ENCODE data around the gene SLC2A3.
"Not testable (repeated sequence)": the region's sequence is repeated elsewhere in the genome, so short reads cannot be mapped to it uniquely, and the experiment has no call there.

The SLC2A3 gene

DNA sequence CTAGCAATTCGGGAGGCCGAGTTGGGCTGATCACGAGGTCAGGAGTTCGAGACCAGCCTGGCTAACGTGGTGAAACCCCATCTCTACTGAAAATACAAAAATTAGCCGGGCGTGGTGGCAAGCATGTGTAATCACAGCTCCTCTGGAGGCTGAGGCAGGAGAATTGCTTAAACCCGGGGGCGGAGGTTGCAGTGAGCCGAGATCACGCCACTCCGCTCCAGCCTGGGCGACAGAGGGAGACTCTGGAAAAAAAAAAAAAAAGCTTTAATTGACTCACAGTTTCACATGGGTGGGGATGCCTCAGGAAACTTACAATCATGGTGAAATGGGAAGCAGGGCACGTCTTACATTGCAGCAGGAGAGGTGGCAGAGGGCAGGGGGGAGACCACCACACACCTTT lies 30.6 kb upstream of the SLC2A3 start:
- H3K23ac ChIP-seq (ENCODE audit: low read depth, low read length, poor library complexity): no peak overlapping the region
- WGBS, 2 donors (ENCODE audit: extremely low coverage in 2 of 2, insufficient read length in 2 of 2, insufficient replicate concordance in 1 of 2): no CpG with 5 or more reads among the region's 14 CpGs

DNA sequence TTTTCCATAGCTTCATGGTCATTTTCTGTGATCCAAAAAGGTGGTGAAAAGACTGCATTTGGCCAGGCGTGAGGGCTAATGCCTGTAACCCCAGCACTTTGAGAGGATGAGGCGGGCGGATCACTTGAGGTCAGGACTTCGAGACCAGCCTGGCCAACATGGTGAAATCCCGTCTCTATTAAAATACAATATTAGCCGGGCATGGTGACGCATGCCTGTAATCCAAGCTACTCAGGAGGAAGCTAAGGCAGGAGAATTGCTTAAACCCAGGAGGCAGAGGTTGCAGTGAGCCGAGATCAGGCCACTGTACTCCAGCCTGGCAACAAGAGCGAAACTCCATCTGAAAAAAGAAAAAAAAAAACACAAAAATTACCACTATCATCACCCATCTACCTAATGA lies 28.7 kb upstream of the SLC2A3 start:
- not testable (repeated sequence) for H3K4me3 ChIP-seq (ENCODE audit: low read length in 2 of 2); H4K91ac ChIP-seq (ENCODE audit: low read depth, low read length, poor library complexity); H2BK120ac ChIP-seq (ENCODE audit: low read depth, low read length); H3K9me3 ChIP-seq (replicated peaks in 1 of 2; ENCODE audit: control insufficient read depth in 2 of 2, insufficient read depth in 1 of 2, low read depth in 1 of 2, low read length in 2 of 2); H3K14ac ChIP-seq (ENCODE audit: low read length); H3K27me3 ChIP-seq (ENCODE audit: control insufficient read depth in 3 of 3, insufficient read depth in 3 of 3, low read depth in 1 of 3, low read length in 3 of 3); H2BK5ac ChIP-seq (ENCODE audit: low read length); H3K4ac ChIP-seq (ENCODE audit: low read length); H2AFZ ChIP-seq (ENCODE audit: low read length); H3K18ac ChIP-seq (ENCODE audit: low read length); H2BK12ac ChIP-seq (ENCODE audit: low read length); H4K8ac ChIP-seq (ENCODE audit: low read depth, low read length); H3K9ac ChIP-seq (ENCODE audit: low read depth, low read length, poor library complexity); H2AK5ac ChIP-seq (ENCODE audit: low read depth, low read length); DNase-seq (ENCODE audit: low spot score); H3K23ac ChIP-seq (ENCODE audit: low read depth, low read length, poor library complexity); H3K27ac ChIP-seq (replicated peaks; ENCODE audit: low read length); H3K36me3 ChIP-seq (replicated peaks in 1 of 2; ENCODE audit: control insufficient read depth in 2 of 2, insufficient read depth in 2 of 2, low read length in 2 of 2); H3K4me2 ChIP-seq (ENCODE audit: insufficient read depth, low read length, poor library complexity, severe bottlenecking); H3K79me1 ChIP-seq (ENCODE audit: low read depth, low read length); H3K4me1 ChIP-seq (ENCODE audit: control insufficient read depth in 2 of 2, insufficient read depth in 1 of 2, low read depth in 1 of 2, low read length in 2 of 2); H2BK15ac ChIP-seq (ENCODE audit: low read length)
- WGBS, 2 donors (ENCODE audit: extremely low coverage in 2 of 2, insufficient read length in 2 of 2, insufficient replicate concordance in 1 of 2): no CpG with 5 or more reads among the region's 9 CpGs

More for the DNA sequence above, 30.6 kb upstream of the SLC2A3 start:
- Histone ChIP-seq H3K27ac (replicated peaks; ENCODE audit: low read length) (no peak overlapping the region), H2AFZ (ENCODE audit: low read length) (no peak overlapping the region), H4K8ac (ENCODE audit: low read depth, low read length) (no peak overlapping the region), H3K36me3 (replicated peaks in 1 of 2; ENCODE audit: control insufficient read depth in 2 of 2, insufficient read depth in 2 of 2, low read length in 2 of 2) (no peaks in the 10 kb centered on the region), H2BK120ac (ENCODE audit: low read depth, low read length) (no peak overlapping the region), H3K18ac (ENCODE audit: low read length) (no peak overlapping the region), H3K4me1 (ENCODE audit: control insufficient read depth in 2 of 2, insufficient read depth in 1 of 2, low read depth in 1 of 2, low read length in 2 of 2) (peaks cover 2 to 5% of the 10 kb centered on the region in 2 donors), H3K4me2 (ENCODE audit: insufficient read depth, low read length, poor library complexity, severe bottlenecking) (no peak overlapping the region), H2BK12ac (ENCODE audit: low read length) (no peak overlapping the region), H3K79me1 (ENCODE audit: low read depth, low read length) (peaks cover 1% of the 10 kb centered on the region), H2AK5ac (ENCODE audit: low read depth, low read length) (no peak overlapping the region), H3K4ac (ENCODE audit: low read length) (no peak overlapping the region), H3K4me3 (ENCODE audit: low read length in 2 of 2) (no peak overlapping the region), H3K9me3 (replicated peaks in 1 of 2; ENCODE audit: control insufficient read depth in 2 of 2, insufficient read depth in 1 of 2, low read depth in 1 of 2, low read length in 2 of 2) (no peaks in the 10 kb centered on the region), H4K91ac (ENCODE audit: low read depth, low read length, poor library complexity) (no peak overlapping the region), H2BK15ac (ENCODE audit: low read length) (no peak overlapping the region), H3K27me3 (ENCODE audit: control insufficient read depth in 3 of 3, insufficient read depth in 3 of 3, low read depth in 1 of 3, low read length in 3 of 3) (no peaks in the 10 kb centered on the region), H2BK5ac (ENCODE audit: low read length) (no peak overlapping the region), H3K9ac (ENCODE audit: low read depth, low read length, poor library complexity) (no peak overlapping the region), H3K14ac (ENCODE audit: low read length) (no peak overlapping the region)
- DNase-seq (ENCODE audit: low spot score): no peak

DNA sequence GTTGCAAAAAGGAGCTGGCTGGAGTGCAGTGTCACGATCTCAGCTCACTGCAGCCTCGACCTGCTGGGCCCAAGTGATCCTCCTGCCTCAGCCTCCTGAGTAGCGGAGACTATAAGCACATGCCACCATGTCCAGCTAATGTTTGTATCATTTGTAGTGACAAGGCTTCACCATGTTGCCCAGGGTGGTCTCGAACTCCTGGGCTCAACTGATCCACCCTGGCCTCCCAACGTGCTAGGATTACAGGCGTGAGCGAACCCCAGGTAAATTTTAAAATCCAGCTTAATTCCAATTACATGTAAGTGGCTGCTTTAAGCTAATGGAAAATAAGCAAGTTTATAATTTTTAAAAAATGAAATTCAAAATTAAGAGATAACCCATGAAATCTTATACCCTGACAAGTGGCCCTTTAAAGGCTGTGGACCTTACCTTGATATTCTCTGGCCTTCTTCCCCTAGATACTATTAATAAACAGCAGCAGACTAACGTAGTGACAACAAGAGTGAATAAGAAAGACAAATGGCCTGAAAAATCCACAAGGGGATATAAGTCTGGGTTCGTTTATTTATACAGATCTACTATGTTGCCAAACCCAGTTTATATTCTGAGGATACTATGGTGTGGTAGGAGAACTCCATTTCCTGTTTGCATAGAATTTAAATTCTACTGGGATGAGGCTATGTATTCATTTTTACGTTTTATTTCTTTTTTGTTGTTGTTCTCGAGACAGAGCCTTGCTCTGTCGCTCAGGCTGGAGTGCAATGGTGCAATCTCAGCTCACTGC lies 25.6 kb upstream of the SLC2A3 start:
- peak overlapping the region; percentile 27 for H3K4me2 ChIP-seq (ENCODE audit: insufficient read depth, low read length, poor library complexity, severe bottlenecking)
- H3K14ac ChIP-seq (ENCODE audit: low read length): no peak overlapping the region
- H4K91ac ChIP-seq (ENCODE audit: low read depth, low read length, poor library complexity): no peak overlapping the region
- no peak overlapping the region for H2BK15ac ChIP-seq (ENCODE audit: low read length)
- H3K79me1 ChIP-seq (ENCODE audit: low read depth, low read length): peaks cover 1% of the 10 kb centered on the region
- H2BK5ac ChIP-seq (ENCODE audit: low read length): no peak overlapping the region
- no peak overlapping the region for H3K9ac ChIP-seq (ENCODE audit: low read depth, low read length, poor library complexity)
- no peak overlapping the region for H3K18ac ChIP-seq (ENCODE audit: low read length)
- H3K4ac ChIP-seq (ENCODE audit: low read length): no peak overlapping the region
- no peak overlapping the region for H2BK120ac ChIP-seq (ENCODE audit: low read depth, low read length)
- peak overlapping the region; percentile 19 for H3K27ac ChIP-seq (replicated peaks; ENCODE audit: low read length)
- H3K4me1 ChIP-seq (ENCODE audit: control insufficient read depth in 2 of 2, insufficient read depth in 1 of 2, low read depth in 1 of 2, low read length in 2 of 2): peaks cover 4 to 18% of the 10 kb centered on the region in 2 donors
- no CpG with 5 or more reads among the region's 12 CpGs for WGBS, 2 donors (ENCODE audit: extremely low coverage in 2 of 2, insufficient read length in 2 of 2, insufficient replicate concordance in 1 of 2)
- no peak overlapping the region for H4K8ac ChIP-seq (ENCODE audit: low read depth, low read length)
- no peak overlapping the region for H3K23ac ChIP-seq (ENCODE audit: low read depth, low read length, poor library complexity)
- H3K9me3 ChIP-seq (replicated peaks in 1 of 2; ENCODE audit: control insufficient read depth in 2 of 2, insufficient read depth in 1 of 2, low read depth in 1 of 2, low read length in 2 of 2): no peaks in the 10 kb centered on the region
- H2BK12ac ChIP-seq (ENCODE audit: low read length): no peak overlapping the region
- H3K4me3 ChIP-seq (ENCODE audit: low read length in 2 of 2): peak overlapping the region in 1 of 2 donors; percentile 53
- no peak for DNase-seq (ENCODE audit: low spot score)
- no peaks in the 10 kb centered on the region for H3K36me3 ChIP-seq (replicated peaks in 1 of 2; ENCODE audit: control insufficient read depth in 2 of 2, insufficient read depth in 2 of 2, low read length in 2 of 2)
- no peak overlapping the region for H2AK5ac ChIP-seq (ENCODE audit: low read depth, low read length)
- H2AFZ ChIP-seq (ENCODE audit: low read length): no peak overlapping the region
- H3K27me3 ChIP-seq (ENCODE audit: control insufficient read depth in 3 of 3, insufficient read depth in 3 of 3, low read depth in 1 of 3, low read length in 3 of 3): no peaks in the 10 kb centered on the region

DNA sequence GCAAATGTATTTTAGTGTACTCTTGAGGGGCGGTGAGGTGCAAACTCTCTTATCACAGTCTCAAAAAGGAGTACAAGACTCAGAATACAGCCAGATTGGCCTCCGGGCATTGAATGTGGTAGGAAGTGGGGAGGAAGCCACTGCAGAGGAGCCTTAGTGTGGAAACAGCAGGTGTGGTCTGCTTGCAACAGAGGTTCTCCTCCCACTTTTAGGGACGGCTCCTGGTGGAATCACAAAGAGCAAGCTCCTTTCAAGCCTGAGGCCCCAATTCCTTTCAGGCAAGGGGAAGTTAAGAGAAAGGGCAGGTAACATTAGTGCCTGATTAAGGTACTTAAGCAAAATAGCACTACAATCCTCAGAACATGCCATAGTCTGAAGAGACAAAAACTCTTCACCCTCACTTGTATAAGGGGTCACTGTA lies 23.7 kb upstream of the SLC2A3 start:
- no peak overlapping the region for H3K9ac ChIP-seq (ENCODE audit: low read depth, low read length, poor library complexity)
- WGBS, 2 donors (ENCODE audit: extremely low coverage in 2 of 2, insufficient read length in 2 of 2, insufficient replicate concordance in 1 of 2): no CpG with 5 or more reads among the region's 3 CpGs
- no peak overlapping the region for H3K23ac ChIP-seq (ENCODE audit: low read depth, low read length, poor library complexity)
- H3K36me3 ChIP-seq (replicated peaks in 1 of 2; ENCODE audit: control insufficient read depth in 2 of 2, insufficient read depth in 2 of 2, low read length in 2 of 2): no peaks in the 10 kb centered on the region
- H2BK5ac ChIP-seq (ENCODE audit: low read length): no peak overlapping the region
- peak overlapping the region; percentile 78 for H2AFZ ChIP-seq (ENCODE audit: low read length)
- H4K8ac ChIP-seq (ENCODE audit: low read depth, low read length): no peak overlapping the region
- no peaks in the 10 kb centered on the region for H3K9me3 ChIP-seq (replicated peaks in 1 of 2; ENCODE audit: control insufficient read depth in 2 of 2, insufficient read depth in 1 of 2, low read depth in 1 of 2, low read length in 2 of 2)
- DNase-seq (ENCODE audit: low spot score): peak; percentile 32
- H4K91ac ChIP-seq (ENCODE audit: low read depth, low read length, poor library complexity): no peak overlapping the region
- no peak overlapping the region for H2BK12ac ChIP-seq (ENCODE audit: low read length)
- no peak overlapping the region for H3K18ac ChIP-seq (ENCODE audit: low read length)
- no peak overlapping the region for H3K4me3 ChIP-seq (ENCODE audit: low read length in 2 of 2)
- no peak overlapping the region for H2BK15ac ChIP-seq (ENCODE audit: low read length)
- H2AK5ac ChIP-seq (ENCODE audit: low read depth, low read length): no peak overlapping the region
- peaks cover 4 to 18% of the 10 kb centered on the region in 2 donors for H3K4me1 ChIP-seq (ENCODE audit: control insufficient read depth in 2 of 2, insufficient read depth in 1 of 2, low read depth in 1 of 2, low read length in 2 of 2)
- no peak overlapping the region for H2BK120ac ChIP-seq (ENCODE audit: low read depth, low read length)
- H3K14ac ChIP-seq (ENCODE audit: low read length): no peak overlapping the region
- H3K4me2 ChIP-seq (ENCODE audit: insufficient read depth, low read length, poor library complexity, severe bottlenecking): no peak overlapping the region
- no peaks in the 10 kb centered on the region for H3K27me3 ChIP-seq (ENCODE audit: control insufficient read depth in 3 of 3, insufficient read depth in 3 of 3, low read depth in 1 of 3, low read length in 3 of 3)
- H3K4ac ChIP-seq (ENCODE audit: low read length): no peak overlapping the region
- H3K27ac ChIP-seq (replicated peaks; ENCODE audit: low read length): peak overlapping the region; percentile 44
- no peaks in the 10 kb centered on the region for H3K79me1 ChIP-seq (ENCODE audit: low read depth, low read length)
